Spleen (tissue), 11 donors: ENCODE results near the gene DNAJC4. TPM values are rescaled to one million over a fixed set of nuclear protein-coding genes. Genes with fewer than 3 reads are reported as not detected.

Experiments used
- DNase-seq: peaks from one replicate; pipeline ENCODE4 v3.0.0-alpha.2; 2020
- H3K27ac ChIP-seq, 8 donors: fragments of 200-600 bp; sonication (generic) in 7 of 8; 1 replicate in 4 of 8; 2 replicates in 4 of 8; pipeline versions ENCODE4 v1.5.0 to v1.8.0; 2016 to 2021; ENCODE audit warnings: inconsistent platforms in 4 of 8, mild to moderate bottlenecking in 4 of 8, moderate library complexity in 1 of 8
- H3K27me3 ChIP-seq, 7 donors: fragments of 200-600 bp; sonication (generic) in 6 of 7; replicated peaks in 1 of 7; 1 replicate in 4 of 7; 2 replicates in 3 of 7; pipeline versions ENCODE4 v1.5.0 to v1.8.0; 2016 to 2021; ENCODE audit warnings: inconsistent platforms in 3 of 7, mild to moderate bottlenecking in 1 of 7
- H3K36me3 ChIP-seq, 6 donors: fragments of 200-600 bp; sonication (generic) in 5 of 6; 1 replicate in 4 of 6; 2 replicates in 2 of 6; pipeline versions ENCODE4 v1.5.0 to v1.8.0; 2016 to 2021; ENCODE audit warnings: inconsistent platforms in 2 of 6
- H3K4me1 ChIP-seq, 6 donors: fragments of 200-600 bp; sonication (generic) in 5 of 6; 1 replicate in 3 of 6; 2 replicates in 3 of 6; pipeline versions ENCODE4 v1.5.0 to v1.8.0; 2016 to 2021; ENCODE audit warnings: inconsistent platforms in 3 of 6
- H3K4me3 ChIP-seq, 8 donors: fragments of 200-600 bp; sonication (generic) in 7 of 8; 1 replicate in 4 of 8; 2 replicates in 4 of 8; pipeline versions ENCODE4 v1.5.0 to v1.8.0; 2016 to 2021; ENCODE audit warnings: inconsistent platforms in 4 of 8, mild to moderate bottlenecking in 4 of 8, moderate library complexity in 2 of 8
- H3K9me3 ChIP-seq, 8 donors: fragments of 200-600 bp; sonication (generic) in 7 of 8; 1 replicate in 4 of 8; 2 replicates in 4 of 8; pipeline versions ENCODE4 v1.5.0 to v1.8.0; 2016 to 2021; ENCODE audit warnings: inconsistent platforms in 4 of 8
- POLR2A ChIP-seq, 3 donors: fragments of 450-650 bp; IDR thresholded peaks; one replicate each; pipeline ENCODE4 v1.5.1; 2017; ENCODE audit warnings: antibody characterized with exemption in 3 of 3, mild to moderate bottlenecking in 1 of 3
- POLR2AphosphoS5 ChIP-seq, 3 donors: sonication (generic); formaldehyde crosslinking; IDR thresholded peaks; one replicate each; pipeline ENCODE4 v1.5.1; 2017; ENCODE audit warnings: antibody characterized with exemption in 3 of 3
- WGBS, 5 donors: extraction: QIAGEN DNeasy Blood & Tissue Kit in 3 of 5; methylation state at CpG; one replicate each; pipeline versions ENCODE4 v1.1.5 to v1.1.7; 2013 to 2018; 5-methylcytosine and 5-hydroxymethylcytosine counted together
- intact Hi-C: fragments of 100-400 bp; cut with DNase I; formaldehyde crosslinking; loops from one replicate; pipeline ENCODE4 v1.15.0; 2023; ENCODE audit warnings: low total_unique reads
- polyA plus RNA-seq, 3 donors: library from polyadenylated mRNA; stranded (reverse); fragments of 200-250 nt; gene quantifications; one replicate each; pipeline ENCODE4 v1.2.1, GENCODE V29; 2013
- total RNA-seq, 7 donors: library from RNA; depleted of rRNA in 3 of 7; stranded (reverse); fragments of >200 nt in 3 of 7; fragmentation: NEBNext Ultra II Directional in 4 of 7; extraction: Animal tissue kit (Norgen Biotek cat#: 25700) in 4 of 7; gene quantifications; one replicate each; pipeline versions ENCODE4 v1.1.0 to v1.2.1, GENCODE V29; 2016 to 2021
- TF ChIP-seq, protein P1 (sequence below), 11 experiments: fragments of 200-600 bp in 7 of 11; fragments of 450-650 bp in 4 of 11; sonication (generic) in 4 of 11; IDR thresholded peaks in 8 of 11; conservative IDR thresholded peaks in 3 of 11; 1 replicate in 7 of 11; 2 replicates in 4 of 11; pipeline versions ENCODE4 v1.4.0 to v1.8.0; 2016 to 2021; ENCODE audit warnings: antibody characterized with exemption in 11 of 11, inconsistent platforms in 4 of 11, mild to moderate bottlenecking in 1 of 11
- donor health status: healthy with polysubstance abuse.
- donor health status: DM: no; HTN: no; CAD: no; lungs with moderate emphysema.
- donor health status: DM: no; HTN: no; CAD: no.
- donor health status: Bipolar disorder and iron deficiency.
- donor health status: healthy.
- donor health status: DM: no; HTN: no; CAD: no.
- donor health status: DM: yes; HTN: yes; CAD: no.

Gene DNAJC4
- total and polyA plus RNA-seq, 10 donors, result 28.0 to 113 (median 54.2) TPM

DNA sequence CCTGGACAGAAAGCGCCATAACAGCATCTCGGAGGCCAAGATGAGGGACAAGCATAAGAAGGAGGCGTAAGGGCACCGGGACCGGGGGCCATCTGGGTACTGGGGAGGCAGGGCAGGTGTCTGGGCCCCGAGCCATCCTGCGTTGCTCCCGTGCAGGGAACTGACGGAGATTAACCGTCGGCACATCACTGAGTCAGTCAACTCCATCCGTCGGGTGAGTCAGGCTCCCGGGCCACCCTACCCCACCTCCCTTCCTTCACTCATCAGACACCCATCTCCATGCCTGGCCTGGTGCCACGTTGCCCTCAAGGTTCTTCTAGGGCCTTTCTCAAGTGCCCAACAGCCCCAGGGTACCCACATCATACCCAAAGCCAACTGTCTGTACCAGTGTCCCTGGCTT is 36.0 kb downstream of the DNAJC4 start:
- peak; percentile 80 for DNase-seq
- H3K36me3 ChIP-seq, result peaks cover 0 to 63% (median 38%) of the 10 kb centered on the region in 6 donors
- TF ChIP-seq POLR2A (IDR thresholded peaks at IDR 0.05), result no peak
- TF ChIP-seq POLR2AphosphoS5 (IDR thresholded peaks at IDR 0.05), result peak in 1 of 3 donors; percentile 21

DNA sequence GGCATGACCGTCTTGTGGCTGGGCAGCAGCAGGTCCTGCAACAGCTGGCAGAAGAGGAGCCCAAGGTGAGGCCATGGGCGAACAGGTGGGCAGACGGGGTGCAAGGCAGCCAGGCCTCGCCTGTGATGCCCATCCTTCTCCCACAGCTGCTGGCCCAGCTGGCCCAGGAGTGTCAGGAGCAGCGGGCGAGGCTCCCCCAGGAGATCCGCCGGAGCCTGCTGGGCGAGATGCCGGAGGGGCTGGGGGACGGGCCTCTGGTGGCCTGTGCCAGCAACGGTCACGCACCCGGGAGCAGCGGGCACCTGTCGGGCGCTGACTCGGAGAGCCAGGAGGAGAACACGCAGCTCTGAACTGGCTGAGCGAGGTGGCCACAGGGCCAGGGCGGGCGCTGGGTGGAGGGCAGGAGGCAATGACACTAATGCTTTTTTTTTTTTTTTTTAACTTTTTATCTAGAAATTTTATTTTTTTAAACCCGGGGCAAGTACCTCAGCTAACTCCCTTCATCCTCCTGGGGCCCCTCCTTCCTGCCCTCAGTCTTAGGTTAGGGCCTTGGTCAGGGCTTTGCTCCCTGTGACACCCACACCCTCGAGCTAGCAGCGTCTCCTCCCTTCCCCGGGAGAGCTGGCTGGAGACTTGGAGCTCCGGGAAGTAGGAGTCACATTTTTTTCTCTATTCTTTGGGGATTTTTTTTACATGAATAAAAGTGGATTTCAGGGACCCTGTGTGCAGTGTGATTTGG is 37.0 kb downstream of the DNAJC4 start:
- intact Hi-C loops, result no loop called here
- no peaks in the 10 kb centered on the region for H3K9me3 ChIP-seq
- H3K4me3 ChIP-seq, result peak overlapping the region in 1 of 8 donors; percentile 99
- no peaks in the 10 kb centered on the region for H3K27me3 ChIP-seq
- TF ChIP-seq, protein P1, sequence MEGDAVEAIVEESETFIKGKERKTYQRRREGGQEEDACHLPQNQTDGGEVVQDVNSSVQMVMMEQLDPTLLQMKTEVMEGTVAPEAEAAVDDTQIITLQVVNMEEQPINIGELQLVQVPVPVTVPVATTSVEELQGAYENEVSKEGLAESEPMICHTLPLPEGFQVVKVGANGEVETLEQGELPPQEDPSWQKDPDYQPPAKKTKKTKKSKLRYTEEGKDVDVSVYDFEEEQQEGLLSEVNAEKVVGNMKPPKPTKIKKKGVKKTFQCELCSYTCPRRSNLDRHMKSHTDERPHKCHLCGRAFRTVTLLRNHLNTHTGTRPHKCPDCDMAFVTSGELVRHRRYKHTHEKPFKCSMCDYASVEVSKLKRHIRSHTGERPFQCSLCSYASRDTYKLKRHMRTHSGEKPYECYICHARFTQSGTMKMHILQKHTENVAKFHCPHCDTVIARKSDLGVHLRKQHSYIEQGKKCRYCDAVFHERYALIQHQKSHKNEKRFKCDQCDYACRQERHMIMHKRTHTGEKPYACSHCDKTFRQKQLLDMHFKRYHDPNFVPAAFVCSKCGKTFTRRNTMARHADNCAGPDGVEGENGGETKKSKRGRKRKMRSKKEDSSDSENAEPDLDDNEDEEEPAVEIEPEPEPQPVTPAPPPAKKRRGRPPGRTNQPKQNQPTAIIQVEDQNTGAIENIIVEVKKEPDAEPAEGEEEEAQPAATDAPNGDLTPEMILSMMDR (IDR thresholded peaks at IDR 0.05 in 8 of 11, conservative IDR thresholded peaks at IDR 0.05 in 3 of 11), result no peak
- TF ChIP-seq POLR2AphosphoS5 (IDR thresholded peaks at IDR 0.05) (peak in 1 of 3 donors; percentile 47), POLR2A (IDR thresholded peaks at IDR 0.05) (no peak)
- peaks cover 27 to 52% (median 36%) of the 10 kb centered on the region in 6 donors for H3K4me1 ChIP-seq
- peak overlapping the region; percentile 80 to 100 (median 98) for H3K27ac ChIP-seq
- peaks cover 0 to 53% (median 32%) of the 10 kb centered on the region in 6 donors for H3K36me3 ChIP-seq
- WGBS, 5 donors, result 69 to 81% (median 75%) methylated on average over 24 to 27 of the region's 27 CpGs
- DNase-seq, result peak; percentile 86

More for the DNA sequence above, 36.0 kb downstream of the DNAJC4 start:
- Histone ChIP-seq H3K27me3 (no peaks in the 10 kb centered on the region), H3K4me1 (peaks cover 22 to 41% (median 27%) of the 10 kb centered on the region in 6 donors), H3K27ac (peak overlapping the region in 5 of 8 donors; percentile 98 to 100 (median 99)), H3K4me3 (no peak overlapping the region), H3K9me3 (no peaks in the 10 kb centered on the region)
- intact Hi-C loops, result no loop called here
- 92 to 96% (median 93%) methylated on average over 15 of the region's 15 CpGs for WGBS, 5 donors

GRCh38 chr11:64268025-64268892 is 37.9 kb downstream of the DNAJC4 start:
- H3K4me1 ChIP-seq, result peaks cover 27 to 56% (median 39%) of the 10 kb centered on the region in 6 donors
- 26 to 42% (median 33%) methylated on average over 13 to 23 of the region's 23 CpGs for WGBS, 5 donors
- no peaks in the 10 kb centered on the region for H3K9me3 ChIP-seq
- H3K36me3 ChIP-seq, result peaks cover 0 to 44% (median 23%) of the 10 kb centered on the region in 6 donors
- H3K4me3 ChIP-seq, result peak overlapping the region; percentile 61 to 99 (median 90)
- intact Hi-C loops, result no loop called here
- TF ChIP-seq POLR2A (IDR thresholded peaks at IDR 0.05) (no peak), POLR2AphosphoS5 (IDR thresholded peaks at IDR 0.05) (peak; percentile 38 to 69 (median 65))
- TF ChIP-seq, protein P1 (IDR thresholded peaks at IDR 0.05 in 8 of 11, conservative IDR thresholded peaks at IDR 0.05 in 3 of 11), result peak in 2 of 11 experiments; percentile 17 to 25
- no peaks in the 10 kb centered on the region for H3K27me3 ChIP-seq
- peak overlapping the region; percentile 80 to 100 (median 98) for H3K27ac ChIP-seq
- DNase-seq, result peak; percentile 90

- Histone ChIP-seq H3K4me3 (peak overlapping the region; percentile 61 to 99 (median 90)), H3K36me3 (peaks cover 0 to 36% (median 16%) of the 10 kb centered on the region in 6 donors), H3K27me3 (no peaks in the 10 kb centered on the region), H3K9me3 (no peaks in the 10 kb centered on the region), H3K27ac (peak overlapping the region; percentile 80 to 100 (median 98)), H3K4me1 (peaks cover 27 to 56% (median 39%) of the 10 kb centered on the region in 6 donors)
- TF ChIP-seq, protein P1 (IDR thresholded peaks at IDR 0.05 in 8 of 11, conservative IDR thresholded peaks at IDR 0.05 in 3 of 11), result no peak
- TF ChIP-seq POLR2A (IDR thresholded peaks at IDR 0.05) (peak in 1 of 3 donors; percentile 32), POLR2AphosphoS5 (IDR thresholded peaks at IDR 0.05) (no peak)
- 1 to 5% (median 2%) methylated on average over 17 to 34 of the region's 34 CpGs for WGBS, 5 donors
- DNase-seq, result peak; percentile 94
- intact Hi-C loops, result no loop called here
Observed at GRCh38 chr11:64268893-64269539, 38.7 kb downstream of the DNAJC4 start.
